Prostate gland (tissue), 2 donors: Measurements from ENCODE around the gene MATK.

Experiments
- POLR2A ChIP-seq: fragments of 450-650 bp; IDR thresholded peaks from one replicate; pipeline ENCODE4 v1.6.1; 2016; ENCODE audit warnings: antibody characterized with exemption, mild to moderate bottlenecking
- POLR2AphosphoS5 ChIP-seq: sonication (generic); formaldehyde crosslinking; IDR thresholded peaks from one replicate; pipeline ENCODE4 v1.6.1; 2017; ENCODE audit warnings: antibody characterized with exemption
- TF ChIP-seq, protein P1 (sequence below), 4 experiments: fragments of 200-600 bp in 2 of 4; fragments of 450-650 bp in 2 of 4; sonication (generic) in 2 of 4; IDR thresholded peaks; 1 replicate in 3 of 4; 2 replicates in 1 of 4; pipeline ENCODE4 v1.5.1; 2016 to 2019; ENCODE audit warnings: antibody characterized with exemption in 4 of 4, mild to moderate bottlenecking in 2 of 4, moderate library complexity in 2 of 4

DNA sequence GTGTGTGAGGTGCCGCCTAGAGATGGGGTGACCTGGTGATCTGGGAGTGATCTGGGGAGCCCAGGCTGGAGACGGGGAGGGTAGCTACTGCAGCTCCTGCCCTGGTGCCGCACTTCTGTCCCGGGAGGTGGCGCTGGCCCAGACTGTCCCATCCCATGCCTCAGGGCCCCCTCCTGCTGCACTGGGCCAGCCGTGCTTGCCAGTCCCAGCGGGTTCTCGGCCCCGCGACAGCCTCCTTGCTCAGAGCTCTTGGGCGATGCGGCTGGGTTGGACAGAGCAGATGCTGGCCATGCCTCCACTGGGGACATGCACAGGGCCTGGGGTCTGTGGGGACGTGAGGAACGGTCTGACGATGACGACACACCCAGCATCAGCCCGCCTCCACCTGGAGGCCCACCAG is 16.7 kb downstream of the MATK start:
- TF ChIP-seq, protein P1, sequence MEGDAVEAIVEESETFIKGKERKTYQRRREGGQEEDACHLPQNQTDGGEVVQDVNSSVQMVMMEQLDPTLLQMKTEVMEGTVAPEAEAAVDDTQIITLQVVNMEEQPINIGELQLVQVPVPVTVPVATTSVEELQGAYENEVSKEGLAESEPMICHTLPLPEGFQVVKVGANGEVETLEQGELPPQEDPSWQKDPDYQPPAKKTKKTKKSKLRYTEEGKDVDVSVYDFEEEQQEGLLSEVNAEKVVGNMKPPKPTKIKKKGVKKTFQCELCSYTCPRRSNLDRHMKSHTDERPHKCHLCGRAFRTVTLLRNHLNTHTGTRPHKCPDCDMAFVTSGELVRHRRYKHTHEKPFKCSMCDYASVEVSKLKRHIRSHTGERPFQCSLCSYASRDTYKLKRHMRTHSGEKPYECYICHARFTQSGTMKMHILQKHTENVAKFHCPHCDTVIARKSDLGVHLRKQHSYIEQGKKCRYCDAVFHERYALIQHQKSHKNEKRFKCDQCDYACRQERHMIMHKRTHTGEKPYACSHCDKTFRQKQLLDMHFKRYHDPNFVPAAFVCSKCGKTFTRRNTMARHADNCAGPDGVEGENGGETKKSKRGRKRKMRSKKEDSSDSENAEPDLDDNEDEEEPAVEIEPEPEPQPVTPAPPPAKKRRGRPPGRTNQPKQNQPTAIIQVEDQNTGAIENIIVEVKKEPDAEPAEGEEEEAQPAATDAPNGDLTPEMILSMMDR (IDR thresholded peaks at IDR 0.05) = no peak
- TF ChIP-seq POLR2A (no peak), POLR2AphosphoS5 (no peak)
